HG03095 (cell line): ENCODE data around the gene PRDM10.
A peak's percentile ranks its signal among the peaks of the same experiment; 100 is the strongest.
"Not testable (repeated sequence)": the region's sequence is repeated elsewhere in the genome, so short reads cannot be mapped to it uniquely, and the experiment has no call there.

Source experiments
- ATAC-seq: cut with Tn5 transposase; IDR thresholded peaks from one replicate; pipeline ENCODE4 v1.9.1; 2021; ENCODE audit warnings: moderate library complexity; ENCODE audit not compliant: unreplicated experiment

Gene PRDM10

GRCh38 chr11:130002352-130002845 is at the start of gene PRDM10:
PRDM10 (minus strand) TSS chr11:130002835; CDS start chr11:129960964, 41,871 bp downstream.
- ATAC-seq, result peak; percentile 43

GRCh38 chr11:130051082-130051481 is 48.4 kb upstream of the PRDM10 start:
- ATAC-seq, result no peak

- ATAC-seq, result no peak
Measured at GRCh38 chr11:130050257-130050656, 47.6 kb upstream of the PRDM10 start.

- ATAC-seq, result no peak
Measured at GRCh38 chr11:130049328-130049771, 46.7 kb upstream of the PRDM10 start.

GRCh38 chr11:130047141-130047540 is 44.5 kb upstream of the PRDM10 start:
- ATAC-seq, result no peak

- no peak for ATAC-seq
Measured at GRCh38 chr11:130043575-130043974, 40.9 kb upstream of the PRDM10 start.

GRCh38 chr11:130042093-130042591 is 39.5 kb upstream of the PRDM10 start:
- ATAC-seq, result no peak

GRCh38 chr11:130040281-130040940 is 37.8 kb upstream of the PRDM10 start:
- ATAC-seq, result no peak

GRCh38 chr11:130037881-130038585 is 35.4 kb upstream of the PRDM10 start:
- ATAC-seq, result no peak

- ATAC-seq, result no peak
Measured at GRCh38 chr11:130037058-130037457, 34.4 kb upstream of the PRDM10 start.

- ATAC-seq, result no peak
Measured at GRCh38 chr11:130034236-130034635, 31.6 kb upstream of the PRDM10 start.

- no peak for ATAC-seq
Measured at GRCh38 chr11:130032931-130033330, 30.3 kb upstream of the PRDM10 start.

GRCh38 chr11:130031945-130032344 is 29.3 kb upstream of the PRDM10 start:
- no peak for ATAC-seq

- ATAC-seq, result no peak
Measured at GRCh38 chr11:130031056-130031455, 28.4 kb upstream of the PRDM10 start.

GRCh38 chr11:130029137-130029536 is 26.5 kb upstream of the PRDM10 start:
- ATAC-seq, result no peak

GRCh38 chr11:130025371-130025770 is 22.7 kb upstream of the PRDM10 start:
- no peak for ATAC-seq

- ATAC-seq, result no peak
Measured at GRCh38 chr11:130024361-130024760, 21.7 kb upstream of the PRDM10 start.

- ATAC-seq, result peak; percentile 96
Measured at GRCh38 chr11:130023204-130023603, 20.6 kb upstream of the PRDM10 start.

- no peak for ATAC-seq
Measured at GRCh38 chr11:130022799-130023198, 20.2 kb upstream of the PRDM10 start.

- ATAC-seq, result not testable (repeated sequence)
Measured at GRCh38 chr11:130021606-130022005, 19.0 kb upstream of the PRDM10 start.

- no peak for ATAC-seq
Measured at GRCh38 chr11:130020323-130020722, 17.7 kb upstream of the PRDM10 start.

- not testable (repeated sequence) for ATAC-seq
Measured at GRCh38 chr11:130015846-130016245, 13.2 kb upstream of the PRDM10 start.
